ENCODE measurements around the gene TLE1.
"Not testable (repeated sequence)": the region's sequence is repeated elsewhere in the genome, so short reads cannot be mapped to it uniquely, and the experiment has no call there.

TLE1 gene

GRCh38 chr9:81599837-81600236 is 89.5 kb downstream of the TLE1 start:
- DNase-seq (ENCODE audit: low read depth) = no peak

GRCh38 chr9:81598811-81599210 is 90.5 kb downstream of the TLE1 start:
- DNase-seq (ENCODE audit: low read depth) = no peak

- no peak for DNase-seq (ENCODE audit: low read depth)
Observed at GRCh38 chr9:81598123-81598497, 91.2 kb downstream of the TLE1 start.

- no peak for DNase-seq (ENCODE audit: low read depth)
Observed at GRCh38 chr9:81597419-81598122, 91.8 kb downstream of the TLE1 start.

GRCh38 chr9:81596679-81597418 is 92.5 kb downstream of the TLE1 start:
- no peak for DNase-seq (ENCODE audit: low read depth)

- no peak for DNase-seq (ENCODE audit: low read depth)
Observed at GRCh38 chr9:81595887-81596543, 93.3 kb downstream of the TLE1 start.

- not testable (repeated sequence) for DNase-seq (ENCODE audit: low read depth)
Observed at GRCh38 chr9:81595293-81595692, 94.1 kb downstream of the TLE1 start.

GRCh38 chr9:81594415-81594814 is 94.9 kb downstream of the TLE1 start:
- DNase-seq (ENCODE audit: low read depth) = no peak

- no peak for DNase-seq (ENCODE audit: low read depth)
Observed at GRCh38 chr9:81592887-81593266, 96.5 kb downstream of the TLE1 start.

GRCh38 chr9:81591791-81592190 is 97.6 kb downstream of the TLE1 start:
- no peak for DNase-seq (ENCODE audit: low read depth)

- DNase-seq (ENCODE audit: low read depth) = no peak
Observed at GRCh38 chr9:81590688-81591087, 98.7 kb downstream of the TLE1 start.

GRCh38 chr9:81589819-81590218 is 99.5 kb downstream of the TLE1 start:
- no peak for DNase-seq (ENCODE audit: low read depth)

- DNase-seq (ENCODE audit: low read depth) = no peak
Observed at GRCh38 chr9:81589392-81589791, 100.0 kb downstream of the TLE1 start.

- no peak for DNase-seq (ENCODE audit: low read depth)
Observed at GRCh38 chr9:81588148-81588871, 101.0 kb downstream of the TLE1 start.

GRCh38 chr9:81586786-81587185 is 102.6 kb downstream of the TLE1 start:
- DNase-seq (ENCODE audit: low read depth) = no peak

- no peak for DNase-seq (ENCODE audit: low read depth)
Observed at GRCh38 chr9:81585191-81585763, 104.1 kb downstream of the TLE1 start.

- DNase-seq (ENCODE audit: low read depth) = no peak
Observed at GRCh38 chr9:81584099-81584498, 105.2 kb downstream of the TLE1 start.

- DNase-seq (ENCODE audit: low read depth) = no peak
Observed at GRCh38 chr9:81581986-81582385, 107.4 kb downstream of the TLE1 start.

GRCh38 chr9:81579381-81579780 is 110.0 kb downstream of the TLE1 start:
- DNase-seq (ENCODE audit: low read depth) = no peak

GRCh38 chr9:81578606-81579005 is 110.7 kb downstream of the TLE1 start:
- no peak for DNase-seq (ENCODE audit: low read depth)

GRCh38 chr9:81575956-81576355 is 113.4 kb downstream of the TLE1 start:
- DNase-seq (ENCODE audit: low read depth) = no peak

GRCh38 chr9:81574405-81574804 is 114.9 kb downstream of the TLE1 start:
- DNase-seq (ENCODE audit: low read depth) = no peak

Measured in stimulated activated CD8-positive, alpha-beta memory T cell treated with anti-CD3 and anti-CD28 coated beads, Interleukin-7, amount 100 ng/mL, for 24 hours (primary cell).